H1 (cell line): Measurements from ENCODE around the gene CCNH. TPM values are rescaled to one million over a fixed set of nuclear protein-coding genes. Genes with fewer than 3 reads are reported as not detected.

Experiments
- CTCF ChIA-PET: fragments of 300-600 bp; sonication (Branson Sonifier 250); formaldehyde crosslinking; loops from one replicate; lab custom pipeline; 2021; ENCODE audit not compliant: partially characterized antibody; lab: Charles Lee
- POLR2A ChIA-PET: fragments of 300-600 bp; sonication (Branson Sonifier 250); formaldehyde crosslinking; loops from one replicate; lab custom pipeline; 2021; ENCODE audit warnings: inconsistent platforms; ENCODE audit not compliant: partially characterized antibody; lab: Charles Lee
- DNase-seq, 2 experiments: peaks; one replicate each; pipeline versions ENCODE4 v3.0.0 to v3.0.0-alpha.2; 2010 to 2022; ENCODE audit warnings: low spot score in 2 of 2, low read depth in 1 of 2, mixed read lengths in 1 of 2
- FAIRE-seq: peaks from 2 replicates; lab custom pipeline; 2011; peaks lifted over from hg19 to GRCh38; lab: Jason Lieb, UNC
- H2AFZ ChIP-seq: 2 replicates; pipeline ENCODE4 v1.8.1; 2012; ENCODE audit warnings: low read length, inconsistent platforms
- H2AK5ac ChIP-seq: 2 replicates; pipeline ENCODE4 v1.6.1; 2013; ENCODE audit warnings: low read depth, low read length
- H2BK120ac ChIP-seq: replicated peaks from 2 replicates; pipeline ENCODE3; 2013; ENCODE audit warnings: low read depth, low read length, inconsistent platforms
- H2BK12ac ChIP-seq: 2 replicates; pipeline ENCODE4 v1.6.1; 2013; ENCODE audit warnings: low read depth, low read length
- H2BK15ac ChIP-seq: 2 replicates; pipeline ENCODE4 v1.6.1; 2013; ENCODE audit warnings: low read length
- H2BK20ac ChIP-seq: 2 replicates; pipeline ENCODE4 v1.6.1; 2013; ENCODE audit warnings: low read length
- H2BK5ac ChIP-seq: 2 replicates; pipeline ENCODE4 v1.6.1; 2013; ENCODE audit warnings: low read depth, low read length
- H3K14ac ChIP-seq: 2 replicates; pipeline ENCODE4 v1.6.1; 2013; ENCODE audit warnings: inconsistent platforms; ENCODE audit not compliant: insufficient read length
- H3K18ac ChIP-seq: 2 replicates; pipeline ENCODE4 v1.6.1; 2013; ENCODE audit warnings: low read length; ENCODE audit errors: extremely low read depth
- H3K23ac ChIP-seq: 2 replicates; pipeline ENCODE4 v1.6.1; 2013; ENCODE audit warnings: inconsistent platforms; ENCODE audit not compliant: insufficient read length
- H3K23me2 ChIP-seq: 2 replicates; pipeline ENCODE4 v1.6.1; 2013; ENCODE audit warnings: low read depth, low read length
- H3K27ac ChIP-seq: 2 replicates; pipeline ENCODE4 v1.6.1; 2011; ENCODE audit warnings: low read depth, low read length, inconsistent platforms
- H3K27me3 ChIP-seq, 4 experiments: replicated peaks in 1 of 4; 1 replicate in 1 of 4; 2 replicates in 3 of 4; pipeline versions ENCODE4 v1.6.1 to v1.8.1; 2011 to 2013; ENCODE audit warnings: low read length in 3 of 4, mild to moderate bottlenecking in 3 of 4, inconsistent platforms in 2 of 4, mixed read lengths in 2 of 4, moderate library complexity in 1 of 4; ENCODE audit not compliant: control insufficient read depth in 3 of 4, insufficient read depth in 3 of 4; ENCODE audit errors: extremely low read depth in 1 of 4
- H3K36me3 ChIP-seq, 4 experiments: 2 replicates each; pipeline versions ENCODE4 v1.6.1 to v1.8.1; 2011 to 2013; ENCODE audit warnings: mild to moderate bottlenecking in 4 of 4, low read length in 3 of 4, moderate library complexity in 2 of 4, control low read depth in 1 of 4, inconsistent platforms in 1 of 4; ENCODE audit not compliant: insufficient read depth in 4 of 4, control insufficient read depth in 2 of 4
- H3K4ac ChIP-seq: replicated peaks from 2 replicates; pipeline ENCODE3; 2013; ENCODE audit warnings: low read length, low read depth, mixed read lengths, inconsistent platforms; ENCODE audit not compliant: insufficient read length
- H3K4me1 ChIP-seq, 4 experiments: replicated peaks in 1 of 4; 1 replicate in 1 of 4; 2 replicates in 3 of 4; pipeline versions ENCODE4 v1.6.1 to v1.8.1; 2011 to 2013; ENCODE audit warnings: low read length in 3 of 4, inconsistent platforms in 2 of 4, mixed read lengths in 1 of 4; ENCODE audit not compliant: insufficient read depth in 4 of 4, control insufficient read depth in 3 of 4
- H3K4me2 ChIP-seq, 2 experiments: 2 replicates each; pipeline versions ENCODE4 v1.6.1 to v1.8.1; 2011 to 2013; ENCODE audit warnings: low read depth in 2 of 2, low read length in 2 of 2, control low read depth in 1 of 2, inconsistent platforms in 1 of 2, mild to moderate bottlenecking in 1 of 2; ENCODE audit not compliant: insufficient read depth in 1 of 2
- H3K4me3 ChIP-seq, 4 experiments: fragments of 200-600, 300-600 bp in 1 of 4; sonication (generic), shearing (Covaris generic), sonication (Bioruptor Twin) in 1 of 4; 2 replicates each; pipeline versions ENCODE4 v1.5.1 to v1.8.1; 2011 to 2016; ENCODE audit warnings: low read length in 4 of 4, low read depth in 3 of 4, control low read depth in 2 of 4, inconsistent platforms in 2 of 4, mild to moderate bottlenecking in 2 of 4, mixed read lengths in 1 of 4, moderate library complexity in 1 of 4; ENCODE audit not compliant: insufficient read depth in 2 of 4; ENCODE audit errors: extremely low read depth in 1 of 4
- H3K56ac ChIP-seq: replicated peaks from 2 replicates; pipeline ENCODE3; 2013; ENCODE audit warnings: low read depth, mild to moderate bottlenecking, mixed read lengths, low read length, inconsistent platforms; ENCODE audit not compliant: insufficient read length
- H3K79me1 ChIP-seq: 2 replicates; pipeline ENCODE4 v1.6.1; 2013; ENCODE audit warnings: low read depth, low read length, control low read depth
- H3K79me2 ChIP-seq, 2 experiments: 2 replicates each; pipeline versions ENCODE4 v1.6.1 to v1.8.1; 2012 to 2013; ENCODE audit warnings: low read length in 2 of 2, mild to moderate bottlenecking in 2 of 2, inconsistent platforms in 1 of 2; ENCODE audit not compliant: insufficient read depth in 2 of 2, control insufficient read depth in 1 of 2
- H3K9ac ChIP-seq, 4 experiments: replicated peaks in 1 of 4; 1 replicate in 1 of 4; 2 replicates in 3 of 4; pipeline versions ENCODE4 v1.6.1 to v1.8.1; 2011 to 2013; ENCODE audit warnings: low read depth in 3 of 4, low read length in 3 of 4, control low read depth in 2 of 4, mild to moderate bottlenecking in 2 of 4, moderate library complexity in 2 of 4, inconsistent platforms in 1 of 4; ENCODE audit errors: extremely low read depth in 1 of 4
- H3K9me3 ChIP-seq, 2 experiments: 2 replicates each; pipeline versions ENCODE4 v1.6.1 to v1.8.1; 2012 to 2013; ENCODE audit warnings: mild to moderate bottlenecking in 2 of 2, moderate library complexity in 2 of 2, control low read depth in 1 of 2, inconsistent platforms in 1 of 2, low read depth in 1 of 2, low read length in 1 of 2, mixed read lengths in 1 of 2; ENCODE audit not compliant: insufficient read depth in 2 of 2
- H4K20me1 ChIP-seq, 2 experiments: replicated peaks in 1 of 2; 2 replicates each; pipeline versions ENCODE3 to v1.8.1; 2011 to 2013; ENCODE audit warnings: inconsistent platforms in 2 of 2, low read length in 2 of 2, mild to moderate bottlenecking in 1 of 2; ENCODE audit not compliant: insufficient read depth in 2 of 2, control insufficient read depth in 1 of 2
- H4K5ac ChIP-seq: 2 replicates; pipeline ENCODE4 v1.6.1; 2013; ENCODE audit warnings: low read length, low read depth, mixed read lengths, inconsistent platforms; ENCODE audit not compliant: insufficient read length
- H4K8ac ChIP-seq: 2 replicates; pipeline ENCODE4 v1.8.0; 2013; ENCODE audit warnings: mild to moderate bottlenecking, moderate library complexity, low read length, inconsistent platforms; ENCODE audit not compliant: insufficient read depth; ENCODE audit errors: extremely low read depth
- H4K91ac ChIP-seq: replicated peaks from 2 replicates; pipeline ENCODE3; 2013; ENCODE audit warnings: low read length, mixed read lengths, inconsistent platforms; ENCODE audit not compliant: insufficient read length
- BACH1 ChIP-seq: IDR thresholded peaks from 2 replicates; pipeline ENCODE4 v1.6.1; 2012; ENCODE audit warnings: low read length, improper control_type of control experiment
- WGBS, 2 experiments: shearing (Covaris generic) in 1 of 2; methylation state at CpG; one replicate each; pipeline versions ENCODE4 v1.1.6 to v1.1.7; 2013 to 2015; ENCODE audit warnings: low lambda C conversion rate in 2 of 2, mixed read lengths in 2 of 2, inconsistent platforms in 1 of 2, low coverage in 1 of 2, missing lambda C conversion rate in 1 of 2; ENCODE audit not compliant: insufficient replicate concordance in 2 of 2, insufficient coverage in 1 of 2, insufficient read length in 1 of 2; ENCODE audit errors: extremely low coverage in 1 of 2, missing lambda C conversion rate in 1 of 2; 5-methylcytosine and 5-hydroxymethylcytosine counted together
- polyA plus RNA-seq, 7 experiments: library from polyadenylated mRNA; depleted of rRNA in 3 of 7; stranded (reverse) in 5 of 7; unstranded in 2 of 7; fragments of >200 nt in 5 of 7; fragments of 200-250 nt in 2 of 7; gene quantifications; 1 replicate in 5 of 7; 2 replicates in 1 of 7; 4 replicates in 1 of 7; pipeline versions ENCODE4 v1.2.1 to v1.2.3, GENCODE V29; 2011 to 2013; ENCODE audit warnings: missing spikeins in 2 of 7, mixed read lengths in 2 of 7
- total RNA-seq: library from RNA; stranded (reverse); fragmentation: NEBNext Ultra II Directional; extraction: Animal tissue kit (Norgen Biotek cat#: 25700); gene quantifications from 2 replicates; pipeline ENCODE4 v1.2.1, GENCODE V29; 2021
- TF ChIP-seq, protein P1 (sequence below): IDR thresholded peaks from 2 replicates; pipeline ENCODE4 v1.6.1; 2012; ENCODE audit warnings: inconsistent platforms

The CCNH gene
- total and polyA plus RNA-seq, 2 of the 8 experiments (the other 6 are each of a cell fraction or from before 2014, with no cell fraction given) = 38.2 to 41.8 TPM

DNA sequence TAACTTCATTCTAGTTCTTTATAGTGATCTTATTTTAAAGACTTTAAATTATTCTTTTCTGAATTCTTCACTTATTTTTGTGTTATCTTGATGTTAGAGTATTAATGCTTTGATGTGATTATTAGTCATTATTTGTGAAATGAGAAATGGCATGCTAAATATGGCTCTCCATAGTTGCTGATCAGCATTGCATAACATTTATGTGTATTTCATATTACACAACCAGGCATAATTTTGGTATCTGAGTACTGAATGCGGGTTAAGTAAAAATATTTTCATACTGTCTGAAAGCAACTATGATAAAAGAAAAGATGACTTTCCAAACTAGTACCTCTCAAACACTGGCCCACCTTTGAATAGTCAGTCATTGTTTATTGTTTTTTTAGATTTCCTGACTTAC lies 41.1 kb upstream of the CCNH start:
- H3K14ac ChIP-seq = no peak overlapping the region
- H3K4me2 ChIP-seq = no peak overlapping the region
- no peaks in the 10 kb centered on the region for H3K9me3 ChIP-seq
- FAIRE-seq (no peak), DNase-seq (no peak)
- no peaks in the 10 kb centered on the region for H4K20me1 ChIP-seq
- H2AK5ac ChIP-seq = no peak overlapping the region
- H4K8ac ChIP-seq = no peak overlapping the region
- H3K56ac ChIP-seq = no peak overlapping the region
- no peak overlapping the region for H2AFZ ChIP-seq
- ChIA-PET POLR2A (no interaction called here), CTCF (no interaction called here)
- no peaks in the 10 kb centered on the region for H3K27me3 ChIP-seq
- H3K4me1 ChIP-seq = no peaks in the 10 kb centered on the region
- no peak overlapping the region for H3K18ac ChIP-seq
- no peak overlapping the region for H3K4me3 ChIP-seq
- H3K4ac ChIP-seq = no peak overlapping the region
- H4K91ac ChIP-seq = no peak overlapping the region
- no peaks in the 10 kb centered on the region; a peak in 1 of 8 replicates for H3K36me3 ChIP-seq
- H2BK15ac ChIP-seq = no peak overlapping the region
- no peak overlapping the region for H2BK5ac ChIP-seq
- 93% methylated on average over 1 of the region's 1 CpG; no CpG with 5 or more reads in 1 of the 2 experiments for WGBS, 2 experiments
- no peak overlapping the region for H3K27ac ChIP-seq
- no peaks in the 10 kb centered on the region for H3K79me1 ChIP-seq
- H3K23me2 ChIP-seq = no peaks in the 10 kb centered on the region
- H3K9ac ChIP-seq = no peak overlapping the region
- no peaks in the 10 kb centered on the region for H3K79me2 ChIP-seq
- H2BK12ac ChIP-seq = no peak overlapping the region
- no peak overlapping the region for H4K5ac ChIP-seq
- no peak overlapping the region for H2BK120ac ChIP-seq
- H2BK20ac ChIP-seq = no peak overlapping the region
- H3K23ac ChIP-seq = no peak overlapping the region
- TF ChIP-seq, protein P1, sequence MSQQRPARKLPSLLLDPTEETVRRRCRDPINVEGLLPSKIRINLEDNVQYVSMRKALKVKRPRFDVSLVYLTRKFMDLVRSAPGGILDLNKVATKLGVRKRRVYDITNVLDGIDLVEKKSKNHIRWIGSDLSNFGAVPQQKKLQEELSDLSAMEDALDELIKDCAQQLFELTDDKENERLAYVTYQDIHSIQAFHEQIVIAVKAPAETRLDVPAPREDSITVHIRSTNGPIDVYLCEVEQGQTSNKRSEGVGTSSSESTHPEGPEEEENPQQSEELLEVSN = no peak
- no peak for TF ChIP-seq BACH1
